B cell (primary cell): ENCODE measurements around the gene PPARD. TPM values are rescaled to one million over a fixed set of nuclear protein-coding genes. Genes with fewer than 3 reads are reported as not detected.

Experiments
- ATAC-seq: fragments of 200-7000 bp; cut with Tn5 transposase; one replicate; pipeline ENCODE4 v1.10.0; 2021; ENCODE audit warnings: low read depth, mild to moderate bottlenecking, moderate number of reproducible peaks, moderate library complexity
- CTCF ChIA-PET: fragments of 350-600 bp; sonication (Branson Sonifier 250); formaldehyde crosslinking; loops from one replicate; lab custom pipeline; 2021; ENCODE audit warnings: antibody characterized with exemption, inconsistent platforms; lab: Charles Lee
- POLR2A ChIA-PET: fragments of 350-600 bp; sonication (Branson Sonifier 250); formaldehyde crosslinking; loops from one replicate; lab custom pipeline; 2021; ENCODE audit warnings: antibody characterized with exemption; lab: Charles Lee
- DNase-seq: peaks from one replicate; pipeline ENCODE4 v3.0.0; 2013
- H2AFZ ChIP-seq: 2 replicates; pipeline ENCODE4 v1.6.1; 2012; ENCODE audit warnings: mild to moderate bottlenecking, low read depth, low read length; ENCODE audit not compliant: insufficient read depth, poor library complexity, severe bottlenecking
- H3K27ac ChIP-seq, 2 donors: 1 replicate in 1 of 2; 2 replicates in 1 of 2; pipeline ENCODE4 v1.5.1; 2012 to 2013; ENCODE audit warnings: low read length in 2 of 2, mild to moderate bottlenecking in 2 of 2, moderate library complexity in 1 of 2
- H3K27me3 ChIP-seq, 4 experiments: fragments of 200-600 bp in 1 of 4; sonication (generic) in 1 of 4; replicated peaks in 1 of 4; 1 replicate in 2 of 4; 2 replicates in 2 of 4; pipeline versions ENCODE4 v1.6.1 to v1.7.0; 2013 to 2016; ENCODE audit warnings: low read length in 3 of 4, mild to moderate bottlenecking in 2 of 4, mixed read lengths in 1 of 4, moderate library complexity in 1 of 4; ENCODE audit not compliant: insufficient read depth in 4 of 4, control insufficient read depth in 3 of 4; ENCODE audit errors: control extremely low read depth in 1 of 4
- H3K36me3 ChIP-seq, 2 experiments: replicated peaks in 1 of 2; 1 replicate in 1 of 2; 2 replicates in 1 of 2; pipeline versions ENCODE4 v1.6.1 to v1.7.1; 2013; ENCODE audit warnings: low read length in 1 of 2; ENCODE audit not compliant: insufficient read depth in 2 of 2, control insufficient read depth in 1 of 2; ENCODE audit errors: control extremely low read depth in 1 of 2, extremely low read depth in 1 of 2
- H3K4me1 ChIP-seq, 2 donors: fragments of 200-600 bp in 1 of 2; sonication (generic) in 1 of 2; 1 replicate in 1 of 2; 2 replicates in 1 of 2; pipeline versions ENCODE4 v1.5.1 to v1.6.1; 2013 to 2017; ENCODE audit warnings: low read length in 2 of 2; ENCODE audit not compliant: control insufficient read depth in 2 of 2, insufficient read depth in 2 of 2
- H3K4me2 ChIP-seq: replicated peaks from 2 replicates; pipeline ENCODE3; 2012; ENCODE audit warnings: mild to moderate bottlenecking, low read depth, low read length; ENCODE audit not compliant: poor library complexity, severe bottlenecking
- H3K4me3 ChIP-seq, 5 experiments: fragments of 200-600 bp in 1 of 5; sonication (generic) in 1 of 5; 1 replicate in 3 of 5; 2 replicates in 2 of 5; pipeline versions ENCODE4 v1.5.1 to v1.7.0; 2011 to 2016; ENCODE audit warnings: low read length in 4 of 5, mild to moderate bottlenecking in 4 of 5, low read depth in 2 of 5, control low read depth in 1 of 5, moderate library complexity in 1 of 5; ENCODE audit not compliant: insufficient read depth in 1 of 5; ENCODE audit errors: control extremely low read depth in 1 of 5, extremely low read depth in 1 of 5
- H3K79me2 ChIP-seq: fragments of 200-600 bp; sonication (generic); one replicate; pipeline ENCODE4 v1.6.0; 2016; ENCODE audit warnings: low read length; ENCODE audit not compliant: control insufficient read depth, insufficient read depth
- H3K9ac ChIP-seq: fragments of 200-600 bp; sonication (generic); 2 replicates; pipeline ENCODE4 v1.6.1; 2017; ENCODE audit warnings: mild to moderate bottlenecking, low read length, moderate library complexity
- H3K9me3 ChIP-seq, 3 donors: one replicate each; pipeline versions ENCODE4 v1.6.1 to v1.7.1; 2013; ENCODE audit warnings: low read length in 2 of 3; ENCODE audit not compliant: control insufficient read depth in 2 of 3, insufficient read depth in 1 of 3; ENCODE audit errors: control extremely low read depth in 1 of 3
- H4K20me1 ChIP-seq: 2 replicates; pipeline ENCODE4 v1.6.0; 2012; ENCODE audit warnings: mild to moderate bottlenecking, low read length; ENCODE audit not compliant: insufficient read depth, control insufficient read depth, poor library complexity, severe bottlenecking
- H3K27ac Mint-ChIP-seq: one replicate; pipeline ENCODE4 v1.8.0; 2021; ENCODE audit warnings: mixed read lengths
- H3K27me3 Mint-ChIP-seq: one replicate; pipeline ENCODE4 v1.8.0; 2021; ENCODE audit warnings: mixed read lengths
- H3K4me1 Mint-ChIP-seq: one replicate; pipeline ENCODE4 v1.8.0; 2021; ENCODE audit warnings: mixed read lengths
- H3K4me3 Mint-ChIP-seq: one replicate; pipeline ENCODE4 v1.8.0; 2021; ENCODE audit warnings: mixed read lengths
- H3K9me3 Mint-ChIP-seq: one replicate; pipeline ENCODE4 v1.8.0; 2022; ENCODE audit warnings: mixed read lengths; ENCODE audit not compliant: insufficient read depth
- EZH2 ChIP-seq: IDR thresholded peaks from 2 replicates; pipeline ENCODE4 v1.6.1; 2012; ENCODE audit warnings: borderline replicate concordance, low read depth, mild to moderate bottlenecking, moderate library complexity, low read length; ENCODE audit not compliant: insufficient read depth, poor library complexity, severe bottlenecking
- WGBS: methylation state at CpG from one replicate; pipeline ENCODE4 v1.1.5; 2013; ENCODE audit warnings: missing lambda C conversion rate; ENCODE audit not compliant: insufficient coverage; 5-methylcytosine and 5-hydroxymethylcytosine counted together
- intact Hi-C: fragments of 100-400 bp; cut with micrococcal nuclease; formaldehyde crosslinking; loops from one replicate; pipeline ENCODE4 v1.10.0; 2022
- polyA plus RNA-seq: library from polyadenylated mRNA; depleted of rRNA; stranded (reverse); fragments of >200 nt; gene quantifications from 2 replicates; pipeline ENCODE4 v1.2.3, GENCODE V29; 2012
- total RNA-seq, 2 donors: library from RNA; stranded (reverse); fragments of 120-200 nt in 1 of 2; gene quantifications; 1 replicate in 1 of 2; 2 replicates in 1 of 2; pipeline versions ENCODE4 v1.2.3 to v1.2.4, GENCODE V29; 2013 to 2022
- TF ChIP-seq, protein P1 (sequence below): fragments of 200-600 bp; IDR thresholded peaks from one replicate; pipeline ENCODE4 v1.8.0; 2022; ENCODE audit warnings: antibody characterized with exemption, mild to moderate bottlenecking

PPARD gene
- total and polyA plus RNA-seq, 2 donors (not counting 1 experiment from before 2014, with no cell fraction given), result 37.9 to 38.9 TPM

DNA sequence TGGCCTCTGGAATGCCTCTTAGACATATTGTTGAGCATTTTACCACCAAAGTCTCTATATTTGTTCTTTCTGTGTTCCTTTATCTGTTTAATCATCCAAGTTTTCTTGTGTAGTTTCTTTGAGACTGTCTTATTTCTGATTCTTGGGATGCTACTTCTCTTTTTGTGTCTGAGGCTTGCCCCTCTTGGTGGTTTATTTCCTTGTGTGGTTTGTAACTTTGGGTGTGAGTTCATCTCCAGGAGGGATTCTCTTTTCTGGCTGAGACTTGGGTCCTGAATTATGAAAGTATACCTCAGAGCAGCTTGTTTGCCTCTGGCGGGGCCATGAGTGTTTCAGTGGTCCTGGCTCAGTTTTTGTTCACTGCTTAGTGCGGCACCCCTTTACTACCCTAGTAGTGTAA is 33.9 kb downstream of the PPARD start:
- Histone ChIP-seq H3K4me3 (no peak overlapping the region), H4K20me1 (peaks cover 69% of the 10 kb centered on the region), H3K4me2 (no peak overlapping the region), H3K27ac (no peak overlapping the region), H3K36me3 (peaks cover 0 to 15% of the 10 kb centered on the region in 2 experiments), H3K9me3 (no peaks in the 10 kb centered on the region), H3K79me2 (peaks cover 84% of the 10 kb centered on the region), H3K9ac (no peak overlapping the region), H2AFZ (no peak overlapping the region), H3K4me1 (peaks cover 6 to 7% of the 10 kb centered on the region in 2 donors), H3K27me3 (no peaks in the 10 kb centered on the region)
- ChIA-PET POLR2A (no interaction called here), CTCF (interaction anchor here (1.1 kb wide), 1 partner anchor 81 kb away, joined by 3 read pairs; no protein-coding TSS in a partner anchor)
- TF ChIP-seq, protein P1, sequence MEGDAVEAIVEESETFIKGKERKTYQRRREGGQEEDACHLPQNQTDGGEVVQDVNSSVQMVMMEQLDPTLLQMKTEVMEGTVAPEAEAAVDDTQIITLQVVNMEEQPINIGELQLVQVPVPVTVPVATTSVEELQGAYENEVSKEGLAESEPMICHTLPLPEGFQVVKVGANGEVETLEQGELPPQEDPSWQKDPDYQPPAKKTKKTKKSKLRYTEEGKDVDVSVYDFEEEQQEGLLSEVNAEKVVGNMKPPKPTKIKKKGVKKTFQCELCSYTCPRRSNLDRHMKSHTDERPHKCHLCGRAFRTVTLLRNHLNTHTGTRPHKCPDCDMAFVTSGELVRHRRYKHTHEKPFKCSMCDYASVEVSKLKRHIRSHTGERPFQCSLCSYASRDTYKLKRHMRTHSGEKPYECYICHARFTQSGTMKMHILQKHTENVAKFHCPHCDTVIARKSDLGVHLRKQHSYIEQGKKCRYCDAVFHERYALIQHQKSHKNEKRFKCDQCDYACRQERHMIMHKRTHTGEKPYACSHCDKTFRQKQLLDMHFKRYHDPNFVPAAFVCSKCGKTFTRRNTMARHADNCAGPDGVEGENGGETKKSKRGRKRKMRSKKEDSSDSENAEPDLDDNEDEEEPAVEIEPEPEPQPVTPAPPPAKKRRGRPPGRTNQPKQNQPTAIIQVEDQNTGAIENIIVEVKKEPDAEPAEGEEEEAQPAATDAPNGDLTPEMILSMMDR, result no peak
- TF ChIP-seq EZH2, result no peak
- Mint-ChIP-seq H3K4me3 (no peak overlapping the region), H3K9me3 (no peaks in the 10 kb centered on the region), H3K27me3 (no peaks in the 10 kb centered on the region), H3K27ac (no peak overlapping the region), H3K4me1 (peaks cover 35% of the 10 kb centered on the region)
- no CpG with 5 or more reads among the region's 2 CpGs for WGBS
- no peak for DNase-seq
- intact Hi-C loops, result no loop called here
- ATAC-seq, result no peak

DNA sequence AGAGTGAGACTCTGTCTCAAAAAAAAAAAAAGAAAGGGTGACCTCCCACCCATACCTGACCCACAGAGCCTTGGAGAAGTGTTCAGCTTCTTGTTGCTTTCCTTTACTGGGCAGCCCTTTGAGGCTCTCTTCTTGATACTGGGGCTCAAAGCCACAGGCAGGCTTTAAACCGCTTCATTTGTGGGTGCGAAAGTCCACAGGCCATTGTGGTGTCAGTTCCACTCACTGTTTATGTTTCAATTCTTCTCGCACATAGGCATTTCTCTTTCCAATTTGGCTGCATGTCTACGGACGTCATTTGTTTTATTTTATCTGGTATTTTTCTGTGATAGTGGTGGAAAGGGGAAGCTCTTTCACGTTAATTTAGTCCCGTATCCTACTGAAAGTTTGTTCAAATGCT is 34.6 kb downstream of the PPARD start:
- H3K4me3 Mint-ChIP-seq, result peak overlapping the region; percentile 5
- Histone ChIP-seq H3K27ac (no peak overlapping the region), H3K4me3 (no peak overlapping the region), H3K4me1 (no peaks in the 10 kb centered on the region), H3K9me3 (no peaks in the 10 kb centered on the region), H3K9ac (no peak overlapping the region), H2AFZ (no peak overlapping the region), H3K36me3 (peaks cover 0 to 17% of the 10 kb centered on the region in 2 experiments), H4K20me1 (peaks cover 69% of the 10 kb centered on the region), H3K79me2 (peaks cover 84% of the 10 kb centered on the region), H3K27me3 (no peaks in the 10 kb centered on the region), H3K4me2 (no peak overlapping the region)
- H3K27ac Mint-ChIP-seq, result no peak overlapping the region
- no peak for ATAC-seq
- WGBS, result 100% methylated on average over 1 of the region's 7 CpGs
- no peaks in the 10 kb centered on the region for H3K27me3 Mint-ChIP-seq
- ChIA-PET POLR2A (interaction anchor here (0.6 kb wide), 1 partner anchor 55 kb away, joined by 3 read pairs; no protein-coding TSS in a partner anchor), CTCF (interaction anchor here (1.1 kb wide), 1 partner anchor 81 kb away, joined by 3 read pairs; no protein-coding TSS in a partner anchor)
- intact Hi-C loops, result no loop called here
- DNase-seq, result no peak
- TF ChIP-seq, protein P1, result no peak
- no peak for TF ChIP-seq EZH2
- H3K4me1 Mint-ChIP-seq, result peaks cover 30% of the 10 kb centered on the region
- H3K9me3 Mint-ChIP-seq, result no peaks in the 10 kb centered on the region
